NT2/D1 (cell line): ENCODE measurements around the gene CRY2.

Experiments used
- DNase-seq: peaks from one replicate; pipeline ENCODE4 v3.0.0-alpha.2; 2011; ENCODE audit warnings: low read depth, low spot score
- H3K27me3 ChIP-seq: 2 replicates; pipeline ENCODE4 v1.6.0; 2011; ENCODE audit warnings: mild to moderate bottlenecking; ENCODE audit not compliant: insufficient read length, insufficient read depth
- H3K36me3 ChIP-seq: 2 replicates; pipeline ENCODE4 v1.6.1; 2011; ENCODE audit warnings: mild to moderate bottlenecking, low read length, mixed read lengths; ENCODE audit not compliant: insufficient read depth, insufficient read length
- H3K4me1 ChIP-seq: 2 replicates; pipeline ENCODE4 v1.5.1; 2011; ENCODE audit not compliant: insufficient read depth, insufficient read length
- H3K4me3 ChIP-seq: 2 replicates; pipeline ENCODE4 v1.5.1; 2011; ENCODE audit warnings: low read depth; ENCODE audit not compliant: insufficient read length
- H3K9ac ChIP-seq: 2 replicates; pipeline ENCODE4 v1.6.0; 2011; ENCODE audit warnings: low read depth; ENCODE audit not compliant: insufficient read length
- H3K9me3 ChIP-seq: 2 replicates; pipeline ENCODE4 v1.5.1; 2011; ENCODE audit warnings: mild to moderate bottlenecking, low read length; ENCODE audit not compliant: insufficient read depth
- SUZ12 ChIP-seq: IDR thresholded peaks from 2 replicates; pipeline ENCODE4 v1.6.1; 2011; ENCODE audit not compliant: insufficient read length, insufficient read depth; ENCODE audit errors: extremely low read depth
- YY1 ChIP-seq: IDR thresholded peaks from 2 replicates; pipeline ENCODE4 v1.6.1; 2011; ENCODE audit not compliant: insufficient read length, insufficient read depth
- ZNF274 ChIP-seq: IDR thresholded peaks from 2 replicates; pipeline ENCODE4 v1.6.1; 2011; ENCODE audit warnings: mild to moderate bottlenecking, low read depth, low read length

The CRY2 gene

GRCh38 chr11:45913514-45913913 lies 66.2 kb downstream of the CRY2 start:
- DNase-seq = no peak
- Histone ChIP-seq H3K4me1 (peaks cover 13% of the 10 kb centered on the region), H3K4me3 (no peak overlapping the region), H3K9ac (peak overlapping the region; percentile 7), H3K27me3 (no peaks in the 10 kb centered on the region), H3K36me3 (peaks cover 69% of the 10 kb centered on the region), H3K9me3 (no peaks in the 10 kb centered on the region)
- TF ChIP-seq SUZ12 = no peak
- no peak for TF ChIP-seq YY1
- TF ChIP-seq ZNF274 = no peak

- TF ChIP-seq YY1 (no peak), SUZ12 (no peak), ZNF274 (no peak)
- Histone ChIP-seq H3K4me3 (no peak overlapping the region), H3K9ac (no peak overlapping the region), H3K4me1 (peaks cover 15% of the 10 kb centered on the region), H3K9me3 (no peaks in the 10 kb centered on the region), H3K27me3 (peaks cover under 1% of the 10 kb centered on the region), H3K36me3 (peaks cover 65% of the 10 kb centered on the region)
- DNase-seq = no peak
Measured at GRCh38 chr11:45913942-45914635, 66.8 kb downstream of the CRY2 start.

GRCh38 chr11:45915446-45915845 lies 68.2 kb downstream of the CRY2 start:
- DNase-seq = no peak
- no peaks in the 10 kb centered on the region for H3K9me3 ChIP-seq
- H3K4me1 ChIP-seq = peaks cover 18% of the 10 kb centered on the region
- H3K27me3 ChIP-seq = peaks cover 6% of the 10 kb centered on the region
- peak overlapping the region; percentile 43 for H3K9ac ChIP-seq
- peaks cover 52% of the 10 kb centered on the region for H3K36me3 ChIP-seq
- H3K4me3 ChIP-seq = no peak overlapping the region
- TF ChIP-seq ZNF274 = no peak
- no peak for TF ChIP-seq YY1
- TF ChIP-seq SUZ12 = no peak

GRCh38 chr11:45917286-45917622 lies 70.0 kb downstream of the CRY2 start:
- no peaks in the 10 kb centered on the region for H3K9me3 ChIP-seq
- peak overlapping the region; percentile 97 for H3K9ac ChIP-seq
- no peak for DNase-seq
- TF ChIP-seq ZNF274 = no peak
- no peak for TF ChIP-seq SUZ12
- TF ChIP-seq YY1 = no peak
- peak overlapping the region; percentile 98 for H3K4me3 ChIP-seq
- H3K27me3 ChIP-seq = peaks cover 21% of the 10 kb centered on the region
- peaks cover 22% of the 10 kb centered on the region for H3K4me1 ChIP-seq
- H3K36me3 ChIP-seq = peaks cover 40% of the 10 kb centered on the region

DNA sequence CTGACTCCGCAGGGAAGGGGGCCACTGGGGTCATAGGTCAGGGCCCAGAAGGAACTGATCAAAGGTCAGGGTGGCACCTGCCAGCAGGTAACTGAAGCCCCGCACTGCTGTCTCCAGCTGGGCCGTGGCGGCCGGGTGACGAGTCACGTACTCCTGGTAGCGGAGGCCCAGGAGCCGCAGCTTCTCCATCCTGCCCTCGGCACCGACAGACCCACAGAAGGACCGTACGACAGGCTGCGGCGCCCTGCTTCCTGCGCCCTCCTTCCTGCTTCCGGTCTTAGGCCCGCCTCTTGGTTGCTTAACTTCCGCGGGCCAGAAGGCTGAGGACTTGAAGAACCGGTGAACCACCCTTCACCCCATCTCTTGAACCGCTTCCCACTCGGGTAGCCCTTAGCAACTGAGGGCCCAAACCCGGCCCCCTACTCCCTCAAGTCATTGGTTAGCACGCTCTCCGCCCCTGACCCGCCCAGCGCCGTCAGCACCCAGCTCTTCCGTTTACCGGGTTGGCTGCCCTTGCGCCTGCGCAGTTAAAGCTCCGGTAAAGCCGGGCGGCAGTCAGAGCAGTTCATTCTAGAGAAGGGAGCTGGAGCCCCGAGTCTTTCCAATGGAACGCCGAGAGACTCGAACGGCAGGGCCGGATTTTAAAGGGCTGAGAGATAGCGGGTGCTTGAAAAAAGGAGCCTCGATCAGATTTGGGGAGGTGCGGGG lies 70.5 kb downstream of the CRY2 start, which contains the start of gene PEX16:
Gene PEX16, minus strand, starts transcription at position 255 of the 708 bp plus-strand sequence. Its CDS starts 66 bp downstream, at position 189.
- peaks cover 21% of the 10 kb centered on the region for H3K27me3 ChIP-seq
- H3K36me3 ChIP-seq = peaks cover 36% of the 10 kb centered on the region
- H3K9ac ChIP-seq = peak within 1 kb of the TSS; percentile 97
- H3K9me3 ChIP-seq = no peaks in the 10 kb centered on the region
- peak within 1 kb of the TSS; percentile 98 for H3K4me3 ChIP-seq
- no peak for TF ChIP-seq SUZ12
- no peak for TF ChIP-seq ZNF274
- no peak for TF ChIP-seq YY1
- peaks cover 22% of the 10 kb centered on the region for H3K4me1 ChIP-seq
- DNase-seq = peak; percentile 98

DNA sequence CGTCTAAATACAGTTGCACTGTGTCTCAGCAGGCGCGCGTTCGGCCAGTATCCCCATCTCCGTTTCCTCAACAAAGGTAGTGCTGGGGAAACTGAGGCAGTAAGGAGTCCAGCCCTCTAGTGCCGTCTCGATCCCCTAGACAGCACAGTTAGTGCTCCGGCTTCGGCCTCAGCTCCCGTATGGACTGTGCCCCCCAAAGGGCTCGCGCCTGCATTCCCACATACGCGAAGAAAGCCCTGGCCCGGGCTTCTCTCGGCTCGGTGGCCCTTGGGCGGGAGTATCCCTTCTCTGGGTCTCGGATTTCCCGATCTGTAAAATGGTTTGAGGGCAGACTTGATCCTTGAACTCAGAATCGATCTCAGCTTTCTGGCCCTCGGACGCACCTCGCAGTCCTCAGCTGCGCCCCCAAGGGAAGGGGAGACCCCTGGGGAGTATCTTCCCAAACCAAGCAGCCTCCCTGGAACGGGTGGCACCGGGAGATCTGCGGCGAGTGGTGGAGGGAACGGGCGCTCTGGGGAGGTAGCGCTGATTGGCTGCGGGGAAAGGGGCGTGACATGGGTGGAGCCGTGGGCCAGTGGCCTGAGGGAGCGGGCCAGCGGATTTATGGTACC lies 71.2 kb downstream of the CRY2 start:
- H3K4me1 ChIP-seq = peaks cover 26% of the 10 kb centered on the region
- no peak for TF ChIP-seq ZNF274
- no peak for TF ChIP-seq YY1
- TF ChIP-seq SUZ12 = no peak
- H3K36me3 ChIP-seq = peaks cover 30% of the 10 kb centered on the region
- peak overlapping the region; percentile 97 for H3K9ac ChIP-seq
- no peaks in the 10 kb centered on the region for H3K9me3 ChIP-seq
- peaks cover 28% of the 10 kb centered on the region for H3K27me3 ChIP-seq
- no peak for DNase-seq
- peak overlapping the region; percentile 98 for H3K4me3 ChIP-seq
